AG04450 (cell line): ENCODE results near the gene TBX21. TPM values are rescaled to one million over a fixed set of nuclear protein-coding genes. Genes with fewer than 3 reads are reported as not detected.

Source experiments
- CTCF ChIA-PET: fragments of 300-600, 350-600 bp; formaldehyde crosslinking; extraction: SDS; loops from one replicate; lab custom pipeline; 2022; ENCODE audit warnings: antibody characterized with exemption, inconsistent platforms; lab: Charles Lee
- POLR2A ChIA-PET: fragments of 350-600 bp; formaldehyde crosslinking; extraction: SDS; loops from one replicate; lab custom pipeline; 2021; ENCODE audit warnings: antibody characterized with exemption, inconsistent platforms; lab: Yijun Ruan, JAX
- DNase-seq: peaks from one replicate; pipeline ENCODE4 v3.0.0-alpha.2; 2011; ENCODE audit warnings: low read depth, low spot score
- H3K27ac ChIP-seq: one replicate; pipeline ENCODE4 v1.5.1; 2012; ENCODE audit warnings: low read depth, low read length, control low read depth
- H3K27me3 ChIP-seq: one replicate; pipeline ENCODE4 v1.6.0; 2012; ENCODE audit warnings: low read length; ENCODE audit not compliant: control insufficient read depth, insufficient read depth
- H3K4me3 ChIP-seq: 2 replicates; pipeline ENCODE4 v1.5.1; 2011; ENCODE audit warnings: mild to moderate bottlenecking, low read depth, low read length, control low read depth
- H3K9me3 ChIP-seq: 2 replicates; pipeline ENCODE4 v1.5.1; 2012; ENCODE audit warnings: low read length; ENCODE audit not compliant: control insufficient read depth, insufficient read depth
- polyA plus RNA-seq: library from polyadenylated mRNA; depleted of rRNA; stranded (reverse); fragments of >200 nt; gene quantifications from 2 replicates; pipeline ENCODE4 v1.2.3, GENCODE V29; 2011; rRNA removed
- TF ChIP-seq, protein P1 (sequence below): IDR thresholded peaks from 2 replicates; pipeline ENCODE4 v1.5.1; 2011; ENCODE audit warnings: low read depth, low read length, control low read depth, inconsistent platforms

Gene TBX21
- polyA plus RNA-seq, 1 experiment = not detected

DNA sequence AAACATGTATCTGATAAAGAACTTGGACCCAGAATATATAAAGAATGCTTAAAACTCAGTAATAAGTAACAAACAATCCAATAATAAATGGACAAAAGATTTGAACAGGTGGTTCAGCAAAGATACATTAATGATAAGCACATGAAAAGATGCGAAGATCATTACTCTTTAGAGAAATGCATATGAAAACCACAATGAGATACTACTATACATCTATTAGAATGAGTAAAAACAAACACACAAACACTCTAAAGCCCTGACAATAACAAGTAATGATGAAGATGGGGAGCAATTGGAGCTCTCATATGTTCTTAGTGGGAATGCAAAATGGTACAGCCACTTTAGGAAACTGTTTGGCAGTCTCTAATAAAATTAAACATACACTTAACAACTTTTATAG lies 59.4 kb downstream of the TBX21 start:
- POLR2A ChIA-PET = no interaction called here
- DNase-seq = no peak
- H3K4me3 ChIP-seq = no peak overlapping the region
- CTCF ChIA-PET = interaction anchor here (1.0 kb wide), 1 partner anchor 9 kb away, joined by 5 read pairs; no protein-coding TSS in a partner anchor
- TF ChIP-seq, protein P1, sequence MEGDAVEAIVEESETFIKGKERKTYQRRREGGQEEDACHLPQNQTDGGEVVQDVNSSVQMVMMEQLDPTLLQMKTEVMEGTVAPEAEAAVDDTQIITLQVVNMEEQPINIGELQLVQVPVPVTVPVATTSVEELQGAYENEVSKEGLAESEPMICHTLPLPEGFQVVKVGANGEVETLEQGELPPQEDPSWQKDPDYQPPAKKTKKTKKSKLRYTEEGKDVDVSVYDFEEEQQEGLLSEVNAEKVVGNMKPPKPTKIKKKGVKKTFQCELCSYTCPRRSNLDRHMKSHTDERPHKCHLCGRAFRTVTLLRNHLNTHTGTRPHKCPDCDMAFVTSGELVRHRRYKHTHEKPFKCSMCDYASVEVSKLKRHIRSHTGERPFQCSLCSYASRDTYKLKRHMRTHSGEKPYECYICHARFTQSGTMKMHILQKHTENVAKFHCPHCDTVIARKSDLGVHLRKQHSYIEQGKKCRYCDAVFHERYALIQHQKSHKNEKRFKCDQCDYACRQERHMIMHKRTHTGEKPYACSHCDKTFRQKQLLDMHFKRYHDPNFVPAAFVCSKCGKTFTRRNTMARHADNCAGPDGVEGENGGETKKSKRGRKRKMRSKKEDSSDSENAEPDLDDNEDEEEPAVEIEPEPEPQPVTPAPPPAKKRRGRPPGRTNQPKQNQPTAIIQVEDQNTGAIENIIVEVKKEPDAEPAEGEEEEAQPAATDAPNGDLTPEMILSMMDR = no peak
- H3K27ac ChIP-seq = no peak overlapping the region
- H3K27me3 ChIP-seq = peaks cover 43% of the 10 kb centered on the region
- no peaks in the 10 kb centered on the region for H3K9me3 ChIP-seq

DNA sequence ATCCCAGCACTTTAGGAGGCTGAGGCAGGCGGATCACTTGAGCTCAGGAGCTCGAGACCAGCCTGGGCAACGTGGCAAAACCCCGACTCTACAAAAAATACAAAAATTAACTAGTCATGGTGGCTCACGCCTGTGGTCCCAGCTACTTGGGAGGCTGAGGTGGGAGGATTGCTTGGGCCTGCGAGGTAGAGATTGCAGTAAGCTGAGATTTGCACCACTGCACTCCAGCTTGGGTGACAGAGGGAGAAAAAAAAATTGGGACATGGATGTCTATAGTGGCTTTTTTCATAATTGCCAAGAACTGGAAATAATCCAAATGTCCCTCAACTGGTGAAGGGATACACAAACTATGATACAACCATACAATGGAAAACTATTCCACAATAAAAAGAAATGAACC lies 59.9 kb downstream of the TBX21 start:
- ChIA-PET POLR2A (no interaction called here), CTCF (interaction anchor here (1.0 kb wide), 1 partner anchor 9 kb away, joined by 5 read pairs; no protein-coding TSS in a partner anchor)
- Histone ChIP-seq H3K27ac (no peak overlapping the region), H3K9me3 (no peaks in the 10 kb centered on the region), H3K27me3 (peaks cover 43% of the 10 kb centered on the region), H3K4me3 (no peak overlapping the region)
- TF ChIP-seq, protein P1 = no peak
- no peak for DNase-seq

Other genes starting within 250 kb of the TBX21 start
- 147 and 206 TPM in 2 replicates for gene NPEPPS, start 202.1 kb upstream of the TBX21 start, polyA plus RNA-seq
- 207 and 212 TPM in 2 replicates for gene KPNB1, start 83.3 kb upstream of the TBX21 start, polyA plus RNA-seq
- 4.8 and 5.5 TPM in 2 replicates for gene TBKBP1, start 39.1 kb upstream of the TBX21 start, polyA plus RNA-seq
- gene OSBPL7, start 88.6 kb downstream of the TBX21 start, polyA plus RNA-seq = 5.3 and 6.2 TPM in 2 replicates
- gene MRPL10, start 98.3 kb downstream of the TBX21 start, polyA plus RNA-seq = 62.9 and 64.4 TPM in 2 replicates
- gene LRRC46, start 98.4 kb downstream of the TBX21 start, polyA plus RNA-seq = 0.55 and 0.67 TPM in 2 replicates
- 13.3 and 17.2 TPM in 2 replicates for gene SCRN2, start 108.0 kb downstream of the TBX21 start, polyA plus RNA-seq
- 0.04 and 0.05 TPM in 2 replicates for gene SP6, start 117.9 kb downstream of the TBX21 start, polyA plus RNA-seq
- gene SP2, start 163.0 kb downstream of the TBX21 start, polyA plus RNA-seq = 2.7 and 3.9 TPM in 2 replicates
- gene PNPO, start 208.3 kb downstream of the TBX21 start, polyA plus RNA-seq = 14.5 and 15.2 TPM in 2 replicates
- not detected in 2 replicates for gene PRR15L, start 224.6 kb downstream of the TBX21 start, polyA plus RNA-seq
- gene CDK5RAP3, start 237.9 kb downstream of the TBX21 start, polyA plus RNA-seq = 71.2 and 79.7 TPM in 2 replicates